HG02852 (cell line): ENCODE results near the gene KCNH2.

Experiments
- ATAC-seq: cut with Tn5 transposase; IDR thresholded peaks from one replicate; pipeline ENCODE4 v1.9.1; 2021; ENCODE audit warnings: mild to moderate bottlenecking, moderate library complexity; ENCODE audit not compliant: unreplicated experiment

Gene KCNH2

DNA sequence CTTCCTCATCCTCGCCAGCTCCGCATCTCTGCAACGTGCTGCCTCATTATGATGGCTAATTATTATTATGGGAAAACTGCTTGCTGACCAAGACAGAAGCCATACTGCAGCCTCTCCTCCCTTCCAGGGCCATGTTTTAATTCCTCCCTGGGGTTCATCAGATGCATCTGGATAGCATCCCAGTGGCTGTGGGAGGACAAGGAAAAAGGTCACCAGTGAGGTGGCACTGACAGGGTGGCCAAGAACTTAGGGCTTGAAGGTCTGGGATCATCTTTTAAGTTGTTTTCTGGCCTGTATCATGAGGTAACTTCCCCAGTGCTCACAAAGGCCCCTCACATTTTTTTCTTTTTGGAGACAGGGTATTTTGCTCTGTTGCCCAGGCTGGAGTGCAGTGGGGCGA, 39.6 kb downstream of the KCNH2 start:
- ATAC-seq = no peak

DNA sequence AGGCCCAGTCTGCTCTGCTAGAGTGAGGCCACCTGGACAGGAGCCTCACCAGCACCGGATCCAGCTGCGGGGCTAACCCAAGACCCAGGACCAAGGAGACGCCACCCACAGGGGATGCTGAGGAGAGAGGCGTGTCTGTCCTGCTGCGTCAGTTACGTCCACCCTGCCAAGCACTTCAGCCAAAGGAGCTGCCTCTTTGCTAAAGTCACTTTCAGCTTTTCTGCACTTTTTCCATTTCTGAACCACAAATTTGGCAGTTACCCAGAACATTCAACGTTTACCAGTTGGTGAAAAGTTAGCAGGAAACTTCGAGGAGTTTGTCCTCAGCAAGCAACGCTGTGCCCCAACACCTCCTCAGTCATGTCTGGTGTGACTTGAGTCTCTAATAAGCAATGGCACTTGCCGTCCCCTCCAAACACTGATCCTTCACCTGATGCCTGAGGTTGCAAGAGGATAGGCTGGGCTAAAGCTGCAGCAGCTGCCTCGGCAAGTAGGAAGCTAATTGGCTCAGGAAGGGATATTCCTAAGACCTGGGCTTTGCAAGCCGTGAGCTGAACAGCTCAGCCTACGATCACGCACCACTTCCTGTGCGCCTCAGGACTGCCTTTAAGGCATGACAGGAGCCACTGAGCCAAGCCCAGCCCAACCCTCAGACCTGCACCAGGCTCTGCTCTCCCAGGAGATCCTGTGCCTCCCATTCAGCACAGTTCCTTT, 40.1 kb downstream of the KCNH2 start:
- no peak for ATAC-seq

GRCh38 chr7:150936018-150936417, 42.1 kb downstream of the KCNH2 start:
- no peak for ATAC-seq

DNA sequence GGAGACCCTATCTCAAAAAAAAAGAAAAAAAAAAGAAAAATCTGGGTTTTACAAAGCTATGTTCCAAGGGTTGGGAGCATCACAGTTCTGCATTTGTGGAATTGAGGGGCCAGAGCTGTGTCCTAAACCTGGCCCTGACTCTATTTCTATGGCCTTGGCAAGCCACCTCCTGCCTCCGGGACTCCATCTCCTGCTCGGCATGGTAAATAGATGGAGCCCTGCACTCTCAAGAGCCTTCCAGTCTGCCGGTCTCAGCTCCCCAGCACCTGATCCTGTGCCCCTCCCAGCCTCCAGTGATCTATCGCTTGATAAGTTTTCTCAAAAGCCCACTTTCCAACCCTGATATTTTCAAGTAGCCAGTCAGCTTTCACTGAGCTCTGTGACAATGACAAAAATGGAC, 43.0 kb downstream of the KCNH2 start:
- ATAC-seq = no peak

DNA sequence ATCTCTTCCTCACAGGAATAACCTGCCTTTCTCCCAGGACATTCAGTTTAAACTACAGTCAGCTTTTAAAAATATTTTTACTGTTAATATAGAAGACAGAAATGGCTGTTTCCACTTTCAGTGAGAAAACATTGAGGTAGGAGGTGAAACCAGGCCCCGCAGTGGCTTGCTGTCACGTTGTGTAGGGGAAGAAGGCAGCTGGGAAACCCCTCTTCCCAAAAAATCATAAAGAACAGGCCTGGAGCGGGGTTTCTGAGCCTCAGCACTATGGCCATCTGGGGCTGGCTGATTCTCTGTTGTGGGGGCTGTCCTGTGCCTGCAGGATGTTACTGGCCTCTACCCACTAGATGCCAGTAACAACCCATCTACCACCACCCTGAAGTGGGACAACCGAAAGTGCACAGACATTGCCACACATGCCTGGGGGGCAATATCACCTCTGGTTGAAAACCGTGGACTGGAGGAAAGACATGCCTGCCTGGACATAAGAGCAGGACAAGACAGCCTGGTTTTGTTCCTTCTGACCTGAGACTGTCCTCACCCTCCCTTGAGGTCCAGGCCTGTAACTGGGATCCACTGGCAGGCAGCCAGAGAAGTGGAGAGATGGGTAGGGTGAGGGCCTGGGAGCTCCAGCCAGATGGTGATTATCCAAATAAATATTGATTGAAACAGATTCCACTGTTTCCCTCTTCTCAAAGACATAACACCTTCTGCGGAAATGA, 43.9 kb downstream of the KCNH2 start:
- ATAC-seq = no peak

DNA sequence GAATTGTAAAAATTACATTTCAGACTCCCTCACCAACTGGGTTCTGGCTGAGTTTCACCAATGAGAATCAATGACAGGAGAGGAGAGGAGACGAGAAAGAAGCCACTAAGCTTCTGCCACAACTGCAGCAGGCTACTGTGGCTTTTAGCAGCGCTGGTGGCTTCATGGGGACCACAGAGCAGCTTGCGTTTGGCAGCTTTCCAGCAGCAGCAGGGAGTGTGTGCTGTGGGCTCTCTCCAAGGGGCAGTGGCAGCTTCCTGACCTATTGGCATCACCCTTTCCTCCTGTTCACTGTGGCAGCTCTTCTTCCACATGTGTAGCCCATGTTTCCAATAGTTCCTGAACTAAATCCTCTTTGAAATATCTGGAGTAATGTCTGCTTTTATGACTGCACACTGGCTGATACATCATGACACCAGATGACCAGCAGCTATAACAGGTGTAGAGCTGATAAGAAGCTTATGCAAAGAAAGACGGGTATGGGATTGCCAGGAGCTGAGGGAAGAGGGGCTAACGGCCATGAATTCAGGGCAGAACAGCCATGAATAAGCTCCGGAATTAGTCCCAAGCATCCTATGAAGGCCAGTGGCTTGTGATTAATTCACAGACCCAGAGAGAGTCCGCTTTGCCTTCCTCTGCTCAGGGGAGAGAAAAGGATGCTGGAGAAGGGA, 46.8 kb downstream of the KCNH2 start:
- ATAC-seq = no peak

GRCh38 chr7:150928541-150928940, 49.6 kb downstream of the KCNH2 start:
- no peak for ATAC-seq

DNA sequence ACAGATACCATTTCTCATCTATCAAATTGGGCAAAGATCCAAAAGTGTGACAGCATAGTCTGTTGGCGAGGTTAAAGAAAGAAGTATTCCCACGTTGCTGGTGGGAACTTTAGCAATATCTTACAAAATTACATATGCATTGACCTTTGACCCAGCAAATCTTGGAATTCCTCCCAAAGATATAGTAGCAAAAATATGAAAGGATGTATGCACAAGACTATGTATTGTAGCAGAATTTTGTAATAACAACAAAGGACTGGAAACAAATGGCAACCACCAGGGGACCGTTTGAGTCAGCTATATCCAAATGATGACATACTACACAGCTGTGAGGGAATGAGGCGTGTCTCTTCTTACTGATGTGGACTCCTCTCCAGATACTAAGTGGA, 50.2 kb downstream of the KCNH2 start:
- no peak for ATAC-seq

- ATAC-seq = no peak
Measured at GRCh38 chr7:150927157-150927955, 50.8 kb downstream of the KCNH2 start.

DNA sequence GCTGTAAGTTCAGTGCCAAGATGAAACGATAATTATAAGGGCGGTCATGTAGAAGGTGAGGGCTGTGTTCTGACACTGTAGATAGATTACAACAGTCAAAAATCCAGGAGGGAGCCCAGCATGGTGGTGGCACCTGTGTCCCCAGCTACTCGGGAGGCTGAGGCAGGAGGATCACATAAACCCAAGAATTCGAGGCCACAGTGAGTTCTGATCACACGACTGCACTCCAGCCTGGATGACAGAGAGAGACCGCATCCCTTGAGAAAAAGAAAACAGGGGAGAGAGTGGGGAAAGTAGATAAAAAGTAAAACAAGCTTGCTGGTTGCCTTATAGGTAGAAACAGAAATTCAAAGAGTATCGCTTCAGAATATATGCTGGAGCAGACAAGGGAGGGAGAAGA, 52.1 kb downstream of the KCNH2 start:
- no peak for ATAC-seq

GRCh38 chr7:150924369-150924781, 53.7 kb downstream of the KCNH2 start:
- ATAC-seq = no peak

DNA sequence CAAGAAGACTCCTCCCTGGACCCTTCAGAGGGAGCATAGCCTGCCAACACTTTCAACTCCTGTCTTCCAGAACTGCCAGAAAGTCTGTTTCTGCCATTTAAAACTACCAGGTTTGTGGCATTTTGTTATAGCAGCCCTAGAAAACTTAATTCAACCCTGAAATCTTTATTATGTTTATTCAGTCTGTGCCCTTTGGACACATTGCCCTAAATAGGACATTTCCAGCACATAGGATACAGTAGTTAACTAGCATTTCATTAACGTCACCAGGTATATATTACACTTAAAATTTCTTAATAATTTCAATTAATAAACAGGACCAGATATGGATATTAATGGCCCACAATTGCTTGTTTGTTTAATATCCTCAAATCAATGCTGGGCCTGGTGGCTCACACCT, 54.3 kb downstream of the KCNH2 start:
- no peak for ATAC-seq

GRCh38 chr7:150923196-150923595, 54.9 kb downstream of the KCNH2 start:
- no peak for ATAC-seq

- ATAC-seq = no peak
Measured at GRCh38 chr7:150919160-150919559, 59.0 kb downstream of the KCNH2 start.

- ATAC-seq = no peak
Measured at GRCh38 chr7:150918378-150918777, 59.7 kb downstream of the KCNH2 start.

GRCh38 chr7:150917969-150918368, 60.2 kb downstream of the KCNH2 start:
- ATAC-seq = no peak

GRCh38 chr7:150916670-150917069, 61.5 kb downstream of the KCNH2 start:
- no peak for ATAC-seq

- ATAC-seq = no peak
Measured at GRCh38 chr7:150914966-150915365, 63.2 kb downstream of the KCNH2 start.

- ATAC-seq = no peak
Measured at GRCh38 chr7:150914196-150914595, 63.9 kb downstream of the KCNH2 start.

GRCh38 chr7:150912427-150912826, 65.7 kb downstream of the KCNH2 start:
- no peak for ATAC-seq

DNA sequence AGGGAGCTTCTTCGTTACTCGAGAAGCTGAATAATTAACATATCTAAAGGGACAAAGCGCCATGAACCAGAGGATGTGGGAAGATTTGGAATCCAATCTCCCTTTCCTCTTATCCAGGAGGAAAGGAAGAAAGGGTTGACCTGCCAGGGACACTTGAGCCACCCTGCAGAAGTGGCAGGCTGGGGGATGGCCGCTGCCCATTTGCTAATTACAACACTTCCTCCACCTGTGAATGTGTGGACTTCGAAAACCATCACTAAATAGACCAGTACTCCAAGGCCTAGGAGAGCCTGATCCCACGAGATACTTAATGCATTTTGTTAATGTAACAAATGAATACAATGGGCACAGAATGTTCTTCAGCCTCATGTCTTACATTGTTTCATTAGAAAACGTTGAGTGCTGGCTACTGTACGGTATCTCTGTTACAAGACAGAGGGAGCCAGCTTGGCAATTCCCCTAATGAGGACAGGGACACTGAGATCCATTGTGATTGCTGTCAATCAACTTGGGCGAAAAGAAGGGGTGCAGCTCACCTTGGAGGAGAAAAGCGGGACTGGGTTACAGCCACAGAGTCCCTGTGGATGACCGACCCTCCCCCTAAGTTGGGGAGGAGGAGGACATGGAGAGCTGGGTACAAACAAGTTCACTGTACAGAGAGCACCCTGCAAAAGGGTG, 66.4 kb downstream of the KCNH2 start:
- ATAC-seq = no peak
